GM19324 (cell line): ENCODE measurements around the gene C12orf42.

Experiments used
- ATAC-seq: cut with Tn5 transposase; IDR thresholded peaks from one replicate; pipeline ENCODE4 v1.9.1; 2021; ENCODE audit warnings: mild to moderate bottlenecking, moderate library complexity; ENCODE audit not compliant: unreplicated experiment, low FRiP score

C12orf42 gene

GRCh38 chr12:103353913-103354312, 141.9 kb downstream of the C12orf42 start:
- no peak for ATAC-seq

DNA sequence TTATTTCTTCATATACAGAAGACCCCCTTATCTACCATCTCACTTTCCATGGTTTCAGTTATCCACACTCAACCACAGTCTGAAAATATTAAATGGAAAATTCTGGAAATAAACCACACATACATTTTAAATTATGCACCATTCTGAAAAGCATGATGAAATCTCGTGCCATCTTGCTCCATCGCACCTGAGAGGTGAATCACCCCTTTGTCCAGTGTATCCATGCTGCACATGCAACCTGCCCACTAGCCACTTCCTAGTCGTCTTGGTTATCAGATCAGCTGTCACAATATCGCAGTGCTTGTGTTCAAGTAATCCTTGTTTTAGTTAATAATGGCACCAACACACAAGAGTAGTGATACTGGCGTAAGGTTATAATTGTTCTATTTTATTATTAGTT, 145.7 kb downstream of the C12orf42 start:
- ATAC-seq: no peak

DNA sequence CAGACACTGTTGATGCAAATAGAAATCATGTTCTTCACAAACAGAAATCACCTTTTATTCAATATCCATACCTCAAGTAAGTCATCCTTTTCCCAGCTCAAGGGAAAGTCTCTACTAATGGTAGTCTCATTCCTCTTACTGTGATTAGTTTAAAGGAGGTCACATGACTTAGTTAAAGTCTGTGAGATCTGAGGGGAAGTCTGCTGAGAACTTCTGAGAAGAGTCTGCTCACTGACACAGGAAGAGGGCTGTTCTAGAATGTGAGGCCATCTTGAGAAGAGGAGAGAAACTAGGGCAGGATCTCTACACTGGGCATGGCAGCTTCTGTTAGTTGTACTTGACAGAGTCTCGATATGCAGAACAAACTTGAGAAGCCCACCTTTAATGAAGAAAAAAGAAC, 146.8 kb downstream of the C12orf42 start:
- no peak for ATAC-seq

DNA sequence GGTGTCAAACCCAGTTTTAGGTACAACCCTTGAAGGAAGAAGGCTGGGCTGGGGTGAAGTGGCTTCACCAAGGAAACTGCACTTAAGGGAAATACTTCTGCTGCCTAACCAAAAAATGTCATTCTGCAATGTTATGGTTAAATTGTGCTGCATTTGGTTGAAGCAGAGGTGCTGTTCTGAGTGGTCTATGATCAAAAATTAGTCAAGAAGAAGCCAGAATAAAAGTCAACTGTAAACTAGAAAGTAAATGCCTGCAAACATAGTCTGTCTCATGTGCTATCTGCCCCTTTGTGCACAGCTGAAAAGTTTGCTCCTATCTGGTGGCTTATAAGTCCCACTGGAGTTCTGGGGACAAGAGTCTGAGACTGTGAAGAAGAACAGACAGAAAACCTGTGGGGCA, 158.8 kb downstream of the C12orf42 start:
- no peak for ATAC-seq

DNA sequence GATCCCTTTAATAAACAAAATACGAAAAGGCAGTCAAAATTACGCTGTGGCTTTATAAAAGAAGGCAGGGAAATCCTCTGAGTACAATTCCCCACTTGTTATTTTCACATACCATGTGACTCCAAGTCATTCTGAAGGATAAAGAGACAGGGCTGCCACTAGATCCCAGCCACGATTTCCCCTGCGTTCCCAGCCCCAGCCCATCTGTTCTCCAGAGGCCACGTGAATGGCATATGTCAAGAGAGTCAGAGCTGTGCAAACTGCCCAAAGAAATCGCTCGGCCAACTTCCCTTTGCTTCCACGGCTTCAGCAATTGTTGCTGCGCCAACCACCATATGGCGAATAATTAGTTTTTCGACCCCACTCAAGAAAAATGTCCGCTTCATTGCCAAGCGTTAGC, 161.3 kb downstream of the C12orf42 start:
- ATAC-seq: no peak

GRCh38 chr12:103333676-103334075, 162.1 kb downstream of the C12orf42 start:
- ATAC-seq: no peak

GRCh38 chr12:103331643-103332042, 164.1 kb downstream of the C12orf42 start:
- no peak for ATAC-seq

DNA sequence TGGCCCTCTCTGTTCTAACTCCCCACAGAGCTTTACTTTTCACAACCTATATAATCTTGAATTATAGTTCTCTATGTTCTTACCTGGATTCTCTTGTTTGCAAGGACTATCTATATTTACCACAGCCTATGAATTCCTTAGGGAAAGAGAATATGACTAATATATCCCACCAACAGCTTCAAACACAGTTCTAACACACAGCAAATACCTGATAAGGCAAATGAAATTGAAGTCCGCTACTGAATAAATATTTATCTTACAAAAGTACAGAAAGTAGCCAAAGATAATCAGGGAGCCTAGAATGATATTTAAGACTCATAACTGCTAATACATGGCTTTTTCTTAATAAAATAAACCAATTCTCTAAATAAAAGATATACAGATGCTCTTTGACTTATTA, 165.1 kb downstream of the C12orf42 start:
- no peak for ATAC-seq

- ATAC-seq: no peak
These were observed 168.1 kb downstream of the C12orf42 start for GRCh38 chr12:103327676-103328075.

- no peak for ATAC-seq
These were observed 169.6 kb downstream of the C12orf42 start for GRCh38 chr12:103326190-103326589.

GRCh38 chr12:103318566-103318965, 177.2 kb downstream of the C12orf42 start:
- no peak for ATAC-seq

DNA sequence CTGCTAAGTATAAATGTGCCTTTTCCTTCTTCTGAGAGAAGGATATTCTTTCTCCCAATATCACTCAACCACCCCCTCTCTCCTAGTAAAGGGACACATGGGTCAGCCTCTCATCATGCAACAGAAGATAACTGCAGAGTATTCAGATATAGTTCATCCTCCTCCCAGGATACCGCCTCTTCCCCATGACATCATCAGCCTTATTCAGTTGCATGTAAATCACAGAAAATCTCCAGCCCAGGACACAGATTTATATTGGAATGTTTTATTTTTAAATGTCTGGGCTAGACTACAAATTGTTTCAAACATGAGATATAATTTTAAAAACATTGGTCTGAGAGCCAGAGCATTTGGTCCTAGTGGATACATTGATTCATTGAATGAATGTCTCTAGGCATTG, 178.5 kb downstream of the C12orf42 start:
- ATAC-seq: no peak

DNA sequence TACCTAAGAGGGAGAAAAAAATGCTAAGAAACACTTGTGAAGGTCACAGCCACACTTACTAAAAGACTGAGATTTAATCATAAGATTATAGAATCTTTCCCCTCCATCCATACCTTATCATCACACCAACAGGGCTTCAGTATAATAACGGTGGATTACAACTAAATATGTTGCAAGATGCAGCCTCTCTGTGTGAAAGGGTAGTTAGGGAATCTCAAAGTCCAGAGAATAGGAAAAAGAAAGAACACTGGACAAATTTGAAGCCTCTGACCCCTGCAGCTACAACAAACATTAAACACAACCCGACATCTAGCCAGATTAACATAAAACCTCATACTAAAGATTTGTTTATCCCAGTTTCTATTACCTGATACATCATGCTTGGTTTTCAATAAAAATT, 181.0 kb downstream of the C12orf42 start:
- ATAC-seq: no peak

DNA sequence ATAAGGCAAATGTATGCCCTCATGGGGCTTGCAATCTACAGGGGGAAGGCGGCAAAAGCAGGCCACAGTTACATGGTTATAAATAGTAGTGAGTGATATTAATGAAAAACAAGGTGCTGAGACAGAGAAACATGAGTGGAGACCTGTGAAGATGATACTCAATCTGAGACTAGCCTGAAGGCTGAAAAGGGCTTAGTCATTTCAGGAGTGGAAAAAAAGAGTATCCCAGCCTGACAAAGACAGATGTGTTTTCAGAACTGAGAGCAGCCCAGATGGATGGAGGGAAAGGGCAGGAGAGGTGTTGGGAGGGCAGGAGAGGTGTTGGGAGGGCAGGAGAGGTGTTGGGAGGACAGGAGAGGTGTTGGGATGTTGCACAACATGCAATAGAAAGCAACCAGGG, 181.9 kb downstream of the C12orf42 start:
- no peak for ATAC-seq

GRCh38 chr12:103312742-103313354, 182.9 kb downstream of the C12orf42 start:
- ATAC-seq: no peak

GRCh38 chr12:103310546-103311270, 185.1 kb downstream of the C12orf42 start:
- ATAC-seq: no peak

- ATAC-seq: no peak
These were observed 187.4 kb downstream of the C12orf42 start for GRCh38 chr12:103308396-103308795.

DNA sequence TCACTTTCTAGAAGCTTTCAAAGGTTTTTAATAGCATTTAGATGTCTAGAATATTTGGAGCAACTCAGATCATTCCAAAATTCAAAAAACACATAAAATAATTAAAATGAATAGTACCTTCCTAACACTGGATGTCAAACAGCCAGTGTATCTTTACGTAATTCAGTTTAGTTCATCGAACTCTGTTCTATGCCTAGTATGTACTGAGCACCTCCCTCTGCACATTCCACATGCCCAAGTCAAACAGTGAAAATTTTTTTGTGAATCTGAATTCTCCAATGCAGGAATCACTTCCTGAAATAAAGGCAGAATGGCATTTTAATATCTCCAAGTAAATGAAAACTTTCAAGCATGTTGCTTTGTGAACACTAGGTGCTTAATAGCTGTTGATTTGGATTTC, 192.3 kb downstream of the C12orf42 start:
- no peak for ATAC-seq

GRCh38 chr12:103301642-103302591, 193.9 kb downstream of the C12orf42 start:
- no peak for ATAC-seq

GRCh38 chr12:103288016-103288415, 207.8 kb downstream of the C12orf42 start:
- ATAC-seq: no peak

DNA sequence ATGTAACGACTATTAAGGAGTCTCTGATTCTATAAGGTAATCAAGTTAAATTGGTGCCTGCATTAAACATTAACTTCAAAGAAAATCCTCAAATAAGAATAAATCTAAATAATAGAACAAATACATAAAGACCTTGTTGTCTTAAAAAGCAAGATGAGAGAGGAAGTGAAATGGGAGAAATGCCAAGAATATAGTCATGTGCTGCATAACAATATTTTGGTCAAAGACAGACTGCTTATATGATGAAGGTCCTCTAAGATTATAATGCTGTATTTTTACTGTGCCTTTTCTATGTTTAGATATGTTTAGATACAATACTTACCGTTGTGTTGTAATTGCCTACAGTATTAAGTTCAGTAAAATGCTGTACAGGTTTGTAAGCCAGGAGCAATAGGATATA, 213.6 kb downstream of the C12orf42 start:
- ATAC-seq: no peak
